ENCODE data around the gene MRNIP.
"Not testable (repeated sequence)": the region's sequence is repeated elsewhere in the genome, so short reads cannot be mapped to it uniquely, and the experiment has no call there.

The MRNIP gene

GRCh38 chr5:179792612-179793467 is 65.8 kb downstream of the MRNIP start:
- no peak overlapping the region for H3K4me3 ChIP-seq (replicated peaks; ENCODE audit: low read depth, low read length)
- TF ChIP-seq CTCF (IDR thresholded peaks at IDR 0.05; ENCODE audit: low read depth, low read length, missing control alignments) = no peak
- no peak for DNase-seq (ENCODE audit: extremely low read depth, low read depth)

- no peak for TF ChIP-seq CTCF (IDR thresholded peaks at IDR 0.05; ENCODE audit: low read depth, low read length, missing control alignments)
- H3K4me3 ChIP-seq (replicated peaks; ENCODE audit: low read depth, low read length) = no peak overlapping the region
- DNase-seq (ENCODE audit: extremely low read depth, low read depth) = no peak
These were observed 66.6 kb downstream of the MRNIP start for GRCh38 chr5:179791881-179792611.

GRCh38 chr5:179789278-179789677 is 69.3 kb downstream of the MRNIP start:
- DNase-seq (ENCODE audit: extremely low read depth, low read depth); H3K4me3 ChIP-seq (replicated peaks; ENCODE audit: low read depth, low read length): not testable (repeated sequence)

GRCh38 chr5:179788193-179788854 is 70.3 kb downstream of the MRNIP start:
- TF ChIP-seq CTCF (IDR thresholded peaks at IDR 0.05; ENCODE audit: low read depth, low read length, missing control alignments) = no peak
- no peak overlapping the region for H3K4me3 ChIP-seq (replicated peaks; ENCODE audit: low read depth, low read length)
- no peak for DNase-seq (ENCODE audit: extremely low read depth, low read depth)
